Mammary epithelial cell (primary cell): Measurements from ENCODE around the gene CCDC13.

Experiments
- CTCF ChIP-seq, 2 donors: IDR thresholded peaks in 1 of 2; conservative IDR thresholded peaks in 1 of 2; 2 replicates each; pipeline ENCODE4 v1.5.1; 2011 to 2012; ENCODE audit warnings: inconsistent platforms in 2 of 2, low read length in 2 of 2, mild to moderate bottlenecking in 2 of 2, control low read depth in 1 of 2, low read depth in 1 of 2; ENCODE audit not compliant: insufficient read depth in 1 of 2; ENCODE audit errors: extremely low read depth in 1 of 2
- EZH2 ChIP-seq: IDR thresholded peaks from 2 replicates; pipeline ENCODE4 v1.6.1; 2012; ENCODE audit warnings: low read length, inconsistent platforms, borderline replicate concordance

GRCh38 chr3:42814246-42814645 is 41.2 kb upstream of the CCDC13 start:
- TF ChIP-seq CTCF (conservative IDR thresholded peaks at IDR 0.05 in 1 of 2, IDR thresholded peaks at IDR 0.05 in 1 of 2; ENCODE audit: extremely low read depth in 1 of 2, insufficient read depth in 1 of 2, low read depth in 1 of 2, low read length in 2 of 2) (no peak), EZH2 (no peak)
